Measurements from ENCODE around the gene ZNF512B.
"Not testable (repeated sequence)": the region's sequence is repeated elsewhere in the genome, so short reads cannot be mapped to it uniquely, and the experiment has no call there.

ZNF512B gene

DNA sequence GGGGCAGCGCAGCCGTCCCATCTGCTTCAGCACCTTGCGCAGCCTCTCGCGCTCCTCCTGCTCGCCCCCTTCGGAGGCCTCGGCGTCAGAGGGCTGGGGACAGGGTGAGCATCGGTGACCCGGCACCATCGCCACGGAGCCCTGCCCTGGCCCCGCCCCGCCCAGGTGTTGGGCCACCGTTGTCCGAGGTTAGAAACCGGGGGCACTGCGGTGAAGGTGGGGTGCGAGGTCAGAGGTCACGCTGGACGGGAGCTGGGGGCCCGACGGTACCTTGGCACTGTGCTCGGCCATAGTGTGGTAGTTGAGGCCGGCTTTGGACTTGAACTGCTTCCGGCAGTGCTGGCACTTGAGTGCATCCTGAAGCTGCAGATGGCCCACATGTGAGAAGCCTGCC lies 6.4 kb downstream of the ZNF512B start:
- DNase-seq = no peak

DNA sequence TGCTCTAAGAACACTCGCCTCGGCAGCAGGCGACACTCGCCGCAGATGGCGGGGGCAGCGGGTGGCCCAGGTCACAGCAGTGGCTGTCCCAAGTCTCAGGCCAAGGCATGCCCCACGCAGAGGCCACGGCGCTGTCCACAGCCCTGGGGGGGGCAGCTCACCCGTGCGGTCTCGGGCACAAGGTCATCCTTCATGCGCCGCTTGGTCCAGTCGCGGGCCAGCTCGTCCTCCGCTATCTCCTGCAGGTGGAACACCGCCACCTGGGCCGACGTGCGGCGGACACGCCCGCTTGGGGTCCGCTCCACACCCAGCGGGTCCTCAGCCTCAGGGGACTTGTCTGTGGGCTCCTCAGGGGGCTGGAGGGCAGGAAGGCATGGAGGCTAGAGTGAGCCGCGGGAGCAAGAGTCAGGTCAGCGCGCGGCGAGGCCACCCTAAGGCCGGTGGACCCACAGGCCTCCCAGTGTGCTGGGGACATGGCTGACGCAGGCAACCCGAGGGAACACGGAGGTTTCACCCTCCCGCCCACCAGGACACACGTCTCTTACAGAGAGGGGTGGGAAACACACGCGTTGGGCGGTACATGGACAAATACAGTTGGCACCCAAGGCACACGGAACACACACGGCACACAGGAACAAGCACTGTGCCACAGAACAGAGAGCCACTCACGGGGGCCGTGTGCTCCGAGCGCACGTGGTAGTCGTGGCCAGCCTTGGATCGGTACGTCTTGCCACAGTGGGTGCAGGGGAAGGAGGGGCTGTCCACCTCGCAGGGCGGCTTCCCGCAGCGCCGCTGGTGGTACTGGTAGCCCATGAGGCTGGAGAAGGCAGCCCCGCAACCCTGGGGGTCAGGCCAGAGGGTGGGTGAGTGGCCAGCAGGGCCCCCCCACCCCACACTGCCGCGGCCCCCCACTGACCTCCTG lies 7.0 kb downstream of the ZNF512B start:
- no peak for DNase-seq

DNA sequence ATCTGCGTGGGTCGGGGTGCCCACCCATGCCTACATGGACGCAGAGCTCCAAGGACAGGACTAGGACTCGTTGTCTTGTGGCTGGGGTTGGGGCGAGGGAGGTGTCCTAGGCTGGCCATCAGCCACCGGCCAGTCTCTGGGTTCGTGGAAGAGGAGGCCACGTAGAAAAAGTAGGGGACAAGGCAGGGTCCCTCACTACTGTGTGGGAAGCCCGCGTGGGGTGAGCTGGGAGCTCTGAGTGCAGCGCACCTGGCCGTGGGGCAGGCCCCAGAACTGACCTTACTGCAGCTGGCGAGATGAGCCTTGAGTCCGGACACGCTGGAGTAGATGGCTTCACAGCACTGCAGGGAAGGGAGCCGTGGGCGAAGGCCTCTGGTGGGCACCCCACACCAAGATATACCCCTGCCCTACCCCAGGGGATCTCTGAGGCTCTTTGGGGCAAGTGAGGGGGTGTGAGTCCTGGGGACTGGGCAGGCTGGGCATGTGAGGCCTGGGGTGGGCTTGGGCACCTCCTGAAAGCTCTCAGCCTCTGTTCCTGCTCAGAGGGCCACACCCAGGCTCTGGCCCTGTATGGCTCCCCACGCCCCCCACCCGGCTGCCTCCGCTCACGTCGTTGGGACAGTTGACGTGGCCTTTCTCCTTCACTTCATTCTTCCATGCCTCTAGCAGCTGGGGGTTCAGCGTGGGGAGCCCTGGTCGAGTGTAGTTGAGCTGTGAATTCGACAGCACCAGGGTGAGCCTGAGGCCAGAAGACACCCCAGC lies 7.9 kb downstream of the ZNF512B start:
- DNase-seq = no peak

DNA sequence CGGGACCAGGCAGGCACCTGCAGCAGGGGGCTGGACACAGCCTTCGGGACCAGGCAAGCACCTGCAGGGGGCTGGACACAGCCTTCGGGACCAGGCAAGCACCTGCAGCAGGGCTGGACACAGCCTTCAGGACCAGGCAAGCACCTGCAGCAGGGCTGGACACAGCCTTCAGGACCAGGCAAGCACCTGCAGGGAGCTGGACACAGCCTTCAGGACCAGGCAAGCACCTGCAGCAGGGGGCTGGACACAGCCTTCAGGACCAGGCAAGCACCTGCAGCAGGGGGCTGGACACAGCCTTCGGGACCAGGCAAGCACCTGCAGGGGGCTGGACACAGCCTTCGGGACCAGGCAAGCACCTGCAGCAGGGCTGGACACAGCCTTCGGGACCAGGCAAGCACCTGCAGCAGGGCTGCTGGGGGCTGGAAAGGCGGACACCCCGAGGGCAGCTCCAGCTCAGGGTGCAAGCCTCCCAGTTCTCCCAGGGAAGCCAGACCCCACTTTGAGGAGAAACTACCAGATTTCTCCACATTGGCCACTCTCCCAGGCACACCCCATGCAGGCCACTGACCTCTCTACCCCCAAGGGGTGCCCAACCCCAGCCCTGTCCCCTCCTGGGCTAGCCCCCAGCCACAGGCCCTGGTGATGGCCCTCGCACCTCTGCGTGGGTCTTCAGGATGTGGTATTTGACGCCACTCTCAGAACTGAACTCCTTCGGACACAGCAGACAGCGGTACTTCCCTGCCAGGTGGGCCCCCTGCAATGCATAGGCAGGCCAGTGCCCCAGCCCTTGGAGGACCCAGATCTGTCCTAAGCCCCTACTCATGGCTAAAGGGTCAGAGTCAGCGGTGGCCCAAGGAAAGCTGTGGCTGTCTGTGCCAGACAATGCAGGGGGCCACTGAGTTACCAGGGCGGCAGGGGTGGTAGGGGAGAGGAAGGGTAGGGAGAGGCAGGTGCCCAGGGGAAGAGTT lies 8.8 kb downstream of the ZNF512B start:
- DNase-seq = not testable (repeated sequence)

DNA sequence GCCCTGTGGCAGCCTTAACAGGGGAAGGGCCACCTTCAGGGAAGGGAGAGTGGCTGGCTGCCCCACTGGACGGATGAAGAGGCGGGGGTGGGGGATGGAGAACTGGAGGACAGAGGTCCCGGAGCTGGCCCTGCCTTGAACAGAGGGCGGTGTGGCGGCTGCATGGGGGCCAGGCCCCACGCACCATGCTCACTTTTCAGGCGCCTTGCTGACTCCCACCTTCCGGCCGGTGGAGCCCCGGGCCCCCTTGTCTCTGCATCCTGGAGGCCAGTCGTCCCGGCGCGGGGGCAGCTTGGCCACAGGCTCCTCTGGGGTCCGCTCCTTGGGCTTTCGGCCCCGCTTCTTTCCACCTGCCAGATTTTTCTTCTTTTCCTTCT lies 10.0 kb downstream of the ZNF512B start:
- no peak for DNase-seq

DNA sequence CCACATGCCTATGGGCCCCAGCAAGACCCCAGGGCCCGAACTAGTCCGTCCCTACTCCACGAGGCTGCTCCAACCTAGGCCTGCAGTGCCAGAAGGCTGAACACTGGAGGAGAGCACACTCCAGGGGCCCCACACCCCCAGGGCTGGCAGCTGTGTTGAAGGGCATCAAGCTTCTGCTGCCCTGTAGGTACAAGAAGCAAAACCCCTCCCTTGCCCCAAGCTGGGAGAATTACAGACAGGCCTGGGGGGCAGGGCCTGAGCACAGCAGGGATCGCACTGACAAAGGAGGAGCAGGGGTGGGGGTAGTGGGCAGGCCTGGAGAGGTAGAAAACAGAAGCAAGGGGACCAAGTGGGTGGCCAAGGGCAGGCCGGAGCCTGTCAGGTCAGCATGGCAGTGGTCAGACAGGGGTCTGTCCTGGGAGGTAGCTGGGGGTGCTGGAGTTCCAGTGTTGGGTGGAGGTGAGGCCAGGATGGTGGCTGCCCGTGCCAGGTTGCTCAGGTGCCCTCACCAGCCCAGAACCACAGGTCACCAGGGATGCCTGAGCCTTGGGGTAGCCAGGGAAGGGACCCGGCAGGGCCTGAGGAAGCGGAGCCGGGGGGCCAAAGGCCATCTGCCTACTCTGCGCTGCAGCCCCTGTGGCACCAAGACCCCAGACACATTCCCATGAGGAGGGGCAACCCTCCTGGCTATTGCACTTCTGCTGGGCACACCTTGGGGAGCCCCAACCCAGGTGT lies 10.6 kb downstream of the ZNF512B start:
- DNase-seq = no peak

DNA sequence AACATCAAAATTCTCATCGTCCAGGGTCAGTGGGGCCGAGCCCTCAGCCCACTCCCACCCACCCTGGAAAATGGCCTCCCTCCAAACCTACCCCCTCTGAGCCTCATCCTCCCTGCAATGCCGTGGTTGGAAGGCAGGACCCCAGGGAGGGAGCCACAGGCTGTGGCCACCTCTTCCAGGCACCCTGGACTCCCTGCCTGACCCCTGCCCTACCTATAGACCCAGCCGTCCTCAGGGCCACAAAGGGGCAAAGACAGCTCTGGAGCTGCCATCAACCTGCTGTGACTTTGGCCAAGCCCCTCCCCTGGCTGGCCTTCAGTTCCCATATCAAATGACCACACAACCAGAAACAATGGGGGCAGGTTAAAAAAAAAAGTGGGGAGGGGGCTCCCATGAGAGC lies 11.3 kb downstream of the ZNF512B start:
- DNase-seq = no peak

DNA sequence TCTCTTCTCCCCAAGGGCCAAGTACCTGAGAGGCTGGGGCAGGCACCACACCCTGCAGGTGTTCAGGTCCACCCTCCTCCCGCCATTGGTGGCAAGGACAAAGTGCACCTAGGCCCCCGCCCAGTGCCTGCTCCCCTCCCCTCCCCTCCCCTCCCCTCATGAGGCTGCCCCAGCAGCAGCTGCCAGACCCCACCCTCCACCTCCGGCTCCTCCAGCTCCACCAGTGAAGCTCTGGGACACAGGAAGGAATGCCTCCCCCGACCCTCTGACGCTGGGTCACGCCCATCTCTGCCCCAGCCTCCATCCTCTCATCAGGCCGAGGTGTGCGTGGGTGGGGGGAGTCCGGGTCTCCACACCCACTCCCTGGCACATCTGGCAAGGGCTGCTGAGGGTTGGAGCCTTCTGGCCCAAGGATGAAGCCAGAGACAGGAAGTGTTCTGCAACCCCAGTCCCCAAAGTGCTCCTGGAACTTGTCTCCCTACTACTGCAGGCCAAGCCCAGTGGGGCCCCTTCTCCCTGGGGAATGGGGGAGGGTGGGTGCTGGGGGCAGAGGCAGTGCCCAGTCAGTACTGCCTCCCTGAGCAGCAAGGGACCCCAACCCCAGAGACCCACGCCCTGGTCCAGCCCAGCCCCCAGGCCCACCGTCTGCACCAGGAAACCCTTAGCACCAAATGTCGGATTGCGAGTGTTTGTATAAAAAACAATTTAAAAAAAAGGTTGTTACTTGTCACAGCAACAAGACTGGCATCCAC lies 11.9 kb downstream of the ZNF512B start:
- no peak for DNase-seq

DNA sequence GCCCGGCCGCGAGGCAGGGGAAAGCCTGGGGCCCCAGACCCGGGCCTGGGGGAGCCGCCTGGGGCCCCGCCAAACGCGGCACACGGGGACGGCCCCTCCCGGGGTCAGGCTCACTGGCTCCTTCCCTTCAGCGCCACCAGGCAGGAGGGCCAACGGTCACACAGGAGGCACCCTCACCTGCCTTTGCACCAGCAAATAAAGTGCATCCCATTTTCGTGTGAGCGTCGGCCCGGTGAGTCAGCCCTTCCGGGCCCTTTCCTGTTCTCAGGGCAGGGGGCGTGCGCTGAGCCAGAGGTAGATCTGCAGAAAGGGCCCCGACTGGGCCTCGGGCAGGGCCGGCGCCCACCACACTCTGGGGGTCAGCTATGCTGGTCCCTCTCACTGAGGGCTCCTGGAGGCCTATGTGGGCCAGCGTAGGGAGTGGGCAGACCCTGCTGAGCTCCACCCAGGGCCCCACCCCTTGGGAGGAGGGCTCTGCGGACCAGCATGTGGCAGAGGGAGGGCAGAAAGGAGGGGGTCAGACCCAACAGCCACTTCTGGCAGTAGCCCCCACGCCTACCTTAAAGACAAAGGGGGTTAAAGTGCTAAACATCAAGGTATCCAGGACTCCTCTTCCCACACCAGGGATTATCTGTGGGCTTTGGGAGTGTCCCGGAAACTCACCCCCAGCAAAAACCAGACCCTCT lies 12.6 kb downstream of the ZNF512B start:
- peak; percentile 35 for DNase-seq

DNA sequence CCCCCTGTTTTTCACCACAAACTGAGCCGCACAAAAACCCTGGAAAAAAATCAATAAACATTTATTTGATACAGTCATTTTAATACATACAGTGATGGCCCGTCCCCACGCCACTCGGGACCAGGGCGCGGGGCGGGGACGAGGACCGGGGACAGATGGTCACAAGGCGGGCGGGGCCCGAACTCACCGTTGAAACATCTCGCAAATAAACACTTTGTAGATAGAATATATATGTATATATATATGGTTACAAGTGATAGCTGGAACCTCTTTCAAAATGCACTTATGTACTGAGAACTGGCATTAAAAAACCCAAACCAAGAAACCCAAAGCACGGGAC lies 13.1 kb downstream of the ZNF512B start:
- no peak for DNase-seq

DNA sequence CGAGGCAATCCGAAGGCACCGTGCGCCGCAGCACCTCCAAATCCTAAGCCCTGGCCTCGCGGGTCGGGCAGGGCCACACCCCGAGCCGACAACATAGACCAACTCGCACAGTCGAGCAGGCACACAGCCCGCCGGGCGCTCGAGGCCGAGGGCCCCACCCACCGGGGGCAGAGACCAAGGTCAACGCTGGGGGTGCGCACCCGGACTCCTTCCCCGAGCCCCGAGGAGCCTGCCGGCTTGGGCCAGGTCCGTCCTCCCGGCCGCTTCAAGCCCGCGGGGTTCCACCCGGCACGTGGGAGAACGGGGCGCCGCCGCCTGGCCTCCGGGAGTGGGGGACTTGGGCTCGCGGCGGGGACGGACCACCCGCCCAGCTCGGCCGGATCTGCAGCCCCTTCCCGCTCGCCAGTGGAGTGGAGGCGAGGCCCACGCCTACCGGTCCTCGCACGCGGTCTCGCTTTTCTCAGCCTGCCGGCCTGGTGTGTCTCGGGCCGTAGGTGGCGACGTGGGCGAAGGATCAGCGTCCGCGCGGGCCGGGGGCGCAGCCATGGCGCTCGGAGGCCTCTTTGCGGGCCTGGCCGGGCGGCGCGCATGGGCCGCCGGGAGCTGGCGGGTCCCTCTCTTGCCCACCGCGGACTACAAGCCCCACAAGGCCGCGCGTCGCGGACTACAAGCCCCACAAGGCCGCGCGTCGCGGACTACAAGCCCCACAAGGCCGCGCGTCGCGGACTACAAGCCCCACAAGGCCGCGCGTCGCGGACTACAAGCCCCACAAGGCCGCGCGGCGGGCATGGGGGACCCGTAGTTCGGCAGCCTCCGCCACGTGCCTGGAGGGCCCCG lies 13.7 kb downstream of the ZNF512B start, which contains the start of gene UCKL1:
Gene UCKL1 (minus strand): TSS at position 590 of the 837 bp plus-strand sequence. CDS start 44 bp downstream, at position 546.
- DNase-seq = no peak

DNA sequence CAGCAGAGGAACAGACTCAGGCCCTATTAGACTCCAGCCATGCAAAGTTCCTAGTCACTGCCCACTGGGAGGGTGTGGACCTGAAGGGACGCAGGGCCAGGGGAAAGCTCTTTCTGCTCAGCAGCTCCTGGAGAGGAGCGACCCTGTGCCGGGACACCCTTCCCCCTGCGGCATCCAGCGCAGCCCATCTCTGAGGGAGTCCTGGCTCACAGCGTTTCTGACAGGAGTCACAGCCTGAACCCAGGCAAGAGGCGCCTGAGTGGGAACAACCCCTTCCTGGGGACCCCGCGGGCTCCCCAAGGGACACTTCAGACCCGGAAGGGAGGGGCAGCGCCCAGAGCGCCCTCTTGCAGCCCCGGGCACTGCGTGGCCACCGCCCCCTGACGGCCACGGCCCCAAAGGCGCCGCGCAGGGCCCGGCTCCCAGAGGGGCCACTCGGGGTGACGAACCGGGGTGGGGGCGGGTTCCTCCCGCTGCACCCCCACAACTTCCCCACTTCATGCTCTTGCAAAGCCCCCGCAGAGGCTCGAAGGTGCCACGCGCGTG lies 14.4 kb downstream of the ZNF512B start:
- no peak for DNase-seq

DNA sequence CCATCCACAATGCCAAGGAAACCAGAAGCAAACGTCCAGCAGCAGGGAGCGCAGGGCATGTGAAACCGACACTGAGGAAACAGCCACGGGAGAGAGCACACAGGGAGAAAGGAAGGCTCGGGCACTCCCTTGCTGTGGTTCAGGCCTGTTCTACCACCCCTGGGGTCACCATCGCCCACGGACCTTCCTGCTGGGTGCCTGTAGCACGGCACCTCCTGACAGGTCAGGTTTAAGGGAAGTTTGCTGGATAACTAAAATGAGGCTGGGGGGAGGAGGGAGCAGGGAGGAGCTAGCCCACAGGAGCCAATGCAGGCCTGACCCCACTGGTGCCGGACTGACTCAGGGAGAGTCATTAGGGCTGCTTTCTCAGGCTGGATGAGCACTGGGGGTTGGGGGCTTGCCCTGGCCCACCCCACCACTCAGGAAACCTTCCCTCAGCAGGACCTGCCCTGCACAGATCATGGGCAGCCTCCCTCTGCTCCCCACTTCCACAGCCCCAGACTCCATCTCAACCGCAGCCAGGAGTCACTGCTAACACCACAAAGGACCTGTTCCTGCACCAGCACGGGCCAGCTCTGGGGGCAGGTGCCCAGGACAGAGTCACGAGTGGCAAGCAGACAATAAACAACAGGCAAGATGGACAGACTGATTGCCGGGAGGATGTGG lies 15.8 kb downstream of the ZNF512B start:
- no peak for DNase-seq

DNA sequence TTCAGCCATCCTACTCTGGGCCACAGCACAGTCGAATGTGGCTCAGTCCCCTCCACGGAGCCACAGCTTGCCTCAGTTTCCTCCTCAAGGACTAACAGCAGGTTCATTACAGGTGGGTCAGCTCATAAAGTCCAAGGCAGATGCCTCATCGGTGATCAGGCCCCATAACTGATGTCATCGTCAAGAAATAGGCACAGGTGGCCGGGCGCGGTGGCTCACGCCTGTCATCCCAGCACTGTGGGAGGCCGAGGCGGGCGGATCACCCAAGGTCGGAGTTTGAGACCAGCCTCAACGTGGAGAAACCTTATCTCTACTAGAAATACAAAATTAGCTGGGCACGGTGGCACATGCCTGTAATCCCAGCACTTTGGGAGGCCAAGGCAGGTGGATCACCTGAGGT lies 17.0 kb downstream of the ZNF512B start:
- no peak for DNase-seq

DNA sequence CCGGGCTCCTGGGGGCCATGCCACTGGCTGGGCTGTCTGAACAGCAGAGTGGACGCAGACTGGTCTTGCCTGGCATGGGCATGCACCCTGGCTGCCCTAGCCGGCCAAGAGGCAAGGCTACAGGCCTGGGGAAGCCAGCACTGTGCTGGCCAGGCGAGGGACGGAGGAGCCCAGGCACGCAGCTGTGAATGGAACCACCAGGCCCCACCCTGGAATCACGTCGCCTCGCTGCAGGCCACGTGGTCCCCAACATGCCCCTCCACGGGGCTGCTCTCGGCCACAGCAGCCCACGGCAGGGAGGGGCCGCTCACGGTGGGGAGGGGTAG lies 17.6 kb downstream of the ZNF512B start:
- no peak for DNase-seq

DNA sequence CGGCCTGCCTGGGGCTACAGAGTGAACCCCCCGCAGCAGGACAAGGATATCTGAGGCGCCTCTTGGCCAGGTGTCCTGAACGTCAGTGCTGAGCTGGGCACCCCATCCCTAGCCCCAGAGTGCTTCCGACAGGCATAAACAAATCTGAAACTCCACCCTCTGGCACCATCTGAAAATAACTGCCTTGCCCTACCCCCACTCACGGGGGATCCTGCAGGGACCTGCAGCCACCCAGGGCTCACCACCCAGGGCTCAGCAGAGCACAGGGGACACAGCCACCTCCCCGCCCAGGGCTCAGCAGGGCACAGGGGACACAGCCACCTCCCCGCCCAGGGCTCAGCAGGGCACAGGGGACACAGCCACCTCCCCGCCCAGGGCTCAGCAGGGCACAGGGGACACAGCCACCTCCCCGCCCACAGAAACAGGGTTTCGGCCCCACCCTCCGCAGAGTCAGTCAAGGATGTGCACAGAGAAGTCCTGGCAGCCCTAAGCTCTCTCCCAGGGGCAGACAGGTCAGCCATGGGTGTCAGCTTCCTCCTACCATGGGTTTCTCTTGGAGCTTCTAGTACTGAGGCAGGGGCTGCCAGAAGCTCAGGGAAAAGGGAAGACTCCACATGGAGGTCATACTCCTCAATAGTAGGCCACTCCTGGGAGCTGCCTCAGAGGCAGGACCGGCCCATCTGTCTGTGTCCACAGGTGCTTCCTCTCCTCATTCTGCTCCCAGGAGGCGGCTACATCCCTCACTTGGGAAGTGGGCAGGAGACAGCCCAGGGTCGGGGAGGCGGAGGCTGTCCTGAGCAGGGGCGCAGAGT lies 18.1 kb downstream of the ZNF512B start:
- DNase-seq = no peak

DNA sequence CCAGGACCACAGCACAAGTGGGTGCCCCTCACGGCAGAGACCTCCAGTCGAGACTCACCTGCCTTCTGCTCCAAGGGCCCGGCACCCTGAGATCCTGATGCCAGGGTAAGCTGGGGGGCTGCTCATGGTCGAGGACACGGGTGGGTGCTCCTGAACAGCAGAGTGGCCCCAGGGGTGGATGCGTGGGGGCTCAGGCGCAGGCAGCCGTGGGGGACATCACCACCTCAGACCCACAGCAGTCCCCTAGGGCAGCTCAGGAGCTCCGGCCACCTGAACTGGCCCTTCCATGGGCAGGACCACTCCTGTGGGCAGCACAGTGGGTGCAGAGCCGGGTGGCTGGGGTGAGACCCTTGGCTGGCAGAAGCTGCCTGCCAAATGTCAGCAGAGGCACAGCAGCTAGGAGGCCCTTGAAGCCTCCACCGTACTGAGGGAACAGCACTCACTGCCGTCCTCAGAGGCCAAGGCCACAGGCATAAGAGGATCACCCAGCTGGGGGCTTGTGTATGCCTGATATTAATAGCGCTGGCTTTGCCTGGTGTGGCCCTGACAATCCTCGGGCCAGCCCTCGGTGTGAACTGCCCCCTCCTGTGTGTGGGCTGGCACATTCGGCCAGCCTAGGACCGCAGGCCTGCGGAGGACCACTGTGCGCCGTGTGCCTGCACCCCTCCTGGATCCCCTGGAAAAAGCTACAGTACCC lies 18.9 kb downstream of the ZNF512B start:
- no peak for DNase-seq

All from NCI-H1417 treated with DMSO at 0.1 percent for 48 hours (cell line).